HCT116 (cell line): Measurements from ENCODE around the gene BRINP2. TPM values are rescaled to one million over a fixed set of nuclear protein-coding genes. Genes with fewer than 3 reads are reported as not detected.

Experiments used
- ATAC-seq: fragments of 200-7000 bp; cut with Tn5 transposase; 2 replicates; pipeline ENCODE4 v1.9.1; 2020; ENCODE audit warnings: mild to moderate bottlenecking, moderate library complexity
- BruUV-seq: library from RNA; stranded (reverse); fragments of 400-500 nt; replicated peaks from 2 replicates; lab custom pipeline; 2021; lab: Mats Ljungman, UMichigan
- CTCF ChIA-PET: fragments of 300-600 bp; sonication (Branson Sonifier 250); formaldehyde crosslinking; loops from one replicate; lab custom pipeline; 2021; ENCODE audit warnings: antibody characterized with exemption; lab: Charles Lee
- POLR2A ChIA-PET: fragments of 300-600, 350-600 bp; sonication (Branson Sonifier 250); formaldehyde crosslinking; loops from one replicate; lab custom pipeline; 2021; ENCODE audit warnings: antibody characterized with exemption; lab: Charles Lee
- RAD21 ChIA-PET, 2 experiments: fragments of 300-600 bp; sonication (Branson Sonifier 250); formaldehyde crosslinking; loops; one replicate each; lab custom pipeline; 2023; ENCODE audit warnings: low total read pairs in 2 of 2; ENCODE audit not compliant: uncharacterized antibody in 2 of 2, unreplicated experiment in 2 of 2, low non-redundant PET in 1 of 2; lab: Charles Lee
- DNase-seq: peaks from one replicate; pipeline ENCODE4 v3.0.0-alpha.2; 2010; ENCODE audit warnings: low read depth, low spot score
- H2AFZ ChIP-seq: fragments of 200-600 bp; shearing (Covaris generic), sonication (generic); 2 replicates; pipeline ENCODE4 v1.6.1; 2017; ENCODE audit warnings: low read depth, mixed run types, mixed read lengths, antibody characterized with exemption, low read length; ENCODE audit not compliant: poor library complexity, severe bottlenecking
- H3K27ac ChIP-seq: 2 replicates; pipeline ENCODE4 v1.5.1; 2012; ENCODE audit warnings: low read depth, low read length
- H3K27me3 ChIP-seq: fragments of 200-600 bp; sonication (generic); 2 replicates; pipeline ENCODE4 v1.6.1; 2016; ENCODE audit warnings: mixed run types, low read length, mixed read lengths; ENCODE audit not compliant: insufficient read depth
- H3K36me3 ChIP-seq, 2 experiments: fragments of 200-500 bp in 1 of 2; fragments of 200-600 bp in 1 of 2; sonication (Bioruptor generic) in 1 of 2; sonication (generic) in 1 of 2; 2 replicates each; pipeline versions ENCODE4 v1.5.1 to v1.6.1; 2014 to 2016; ENCODE audit warnings: low read length in 2 of 2, inconsistent platforms in 1 of 2, mixed read lengths in 1 of 2, mixed run types in 1 of 2; ENCODE audit not compliant: insufficient read depth in 2 of 2, control insufficient read depth in 1 of 2
- H3K4me1 ChIP-seq, 2 experiments: fragments of 200-600 bp in 1 of 2; sonication (generic) in 1 of 2; 2 replicates each; pipeline versions ENCODE4 v1.5.1 to v1.6.1; 2012 to 2017; ENCODE audit warnings: low read length in 2 of 2, inconsistent platforms in 1 of 2, mild to moderate bottlenecking in 1 of 2, mixed read lengths in 1 of 2, mixed run types in 1 of 2, moderate library complexity in 1 of 2; ENCODE audit not compliant: insufficient read depth in 2 of 2, control insufficient read depth in 1 of 2
- H3K4me2 ChIP-seq: fragments of 200-600 bp; sonication (generic); 2 replicates; pipeline ENCODE4 v1.6.1; 2017; ENCODE audit warnings: mixed run types, low read length, mixed read lengths
- H3K4me3 ChIP-seq, 2 experiments: fragments of 200-600 bp in 1 of 2; sonication (generic) in 1 of 2; replicated peaks in 1 of 2; 2 replicates each; pipeline ENCODE4 v1.5.1; 2011 to 2016; ENCODE audit warnings: low read length in 2 of 2, control low read depth in 1 of 2, low read depth in 1 of 2, mild to moderate bottlenecking in 1 of 2, mixed read lengths in 1 of 2, mixed run types in 1 of 2
- H3K79me2 ChIP-seq: fragments of 200-600 bp; sonication (generic); 2 replicates; pipeline ENCODE4 v1.6.1; 2017; ENCODE audit warnings: mild to moderate bottlenecking, mixed run types, low read length, moderate library complexity, mixed read lengths; ENCODE audit not compliant: insufficient read depth
- H3K9ac ChIP-seq: fragments of 200-600 bp; sonication (generic); 2 replicates; pipeline ENCODE4 v1.6.1; 2016; ENCODE audit warnings: low read length, mixed read lengths
- H3K9me2 ChIP-seq: fragments of 200-600 bp; sonication (generic), shearing (Covaris generic); 2 replicates; pipeline ENCODE4 v1.6.1; 2017; ENCODE audit warnings: mixed run types, mild to moderate bottlenecking, moderate library complexity; ENCODE audit not compliant: insufficient read depth
- H3K9me3 ChIP-seq, 2 experiments: fragments of 200-500 bp in 1 of 2; fragments of 200-600 bp in 1 of 2; sonication (Bioruptor generic) in 1 of 2; sonication (generic) in 1 of 2; 2 replicates each; pipeline ENCODE4 v1.6.1; 2014 to 2017; ENCODE audit warnings: low read length in 2 of 2, mixed read lengths in 2 of 2, inconsistent platforms in 1 of 2, low read depth in 1 of 2, mild to moderate bottlenecking in 1 of 2, mixed run types in 1 of 2, moderate library complexity in 1 of 2; ENCODE audit not compliant: control insufficient read depth in 1 of 2, insufficient read depth in 1 of 2
- H4K20me1 ChIP-seq: fragments of 200-600 bp; sonication (generic), shearing (Covaris generic); 2 replicates; pipeline ENCODE4 v1.6.1; 2017; ENCODE audit warnings: mixed run types, mild to moderate bottlenecking, moderate library complexity; ENCODE audit not compliant: insufficient read depth
- CTCF ChIP-seq, 3 experiments: fragments of 200-600 bp in 1 of 3; sonication (generic) in 1 of 3; IDR thresholded peaks in 2 of 3; conservative IDR thresholded peaks in 1 of 3; 2 replicates each; pipeline ENCODE4 v1.5.1; 2012 to 2017; ENCODE audit warnings: low read depth in 2 of 3, low read length in 2 of 3, antibody characterized with exemption in 1 of 3, borderline replicate concordance in 1 of 3, control low read depth in 1 of 3, mild to moderate bottlenecking in 1 of 3, mixed read lengths in 1 of 3, mixed run types in 1 of 3, moderate library complexity in 1 of 3; ENCODE audit not compliant: insufficient read depth in 1 of 3
- EGR1 ChIP-seq: IDR thresholded peaks from 2 replicates; pipeline ENCODE4 v1.6.1; 2012; ENCODE audit warnings: low read depth
- EZH2 ChIP-seq: fragments of 200-600 bp; sonication (generic); IDR thresholded peaks from 2 replicates; pipeline ENCODE4 v1.6.1; 2017; ENCODE audit warnings: antibody characterized with exemption, mixed run types
- JUND ChIP-seq: IDR thresholded peaks from 2 replicates; pipeline ENCODE4 v1.6.1; 2012
- MAX ChIP-seq: IDR thresholded peaks from 2 replicates; pipeline ENCODE4 v1.6.1; 2012
- RAD21 ChIP-seq: IDR thresholded peaks from 2 replicates; pipeline ENCODE4 v1.6.1; 2012; ENCODE audit warnings: low read depth, mild to moderate bottlenecking
- REST ChIP-seq: IDR thresholded peaks from 2 replicates; pipeline ENCODE4 v1.6.1; 2012; ENCODE audit warnings: low read depth
- SIN3A ChIP-seq: IDR thresholded peaks from 2 replicates; pipeline ENCODE4 v1.6.1; 2012; ENCODE audit warnings: low read depth
- SRF ChIP-seq: IDR thresholded peaks from 2 replicates; pipeline ENCODE4 v1.6.1; 2012; ENCODE audit warnings: low read depth
- TCF7L2 ChIP-seq: IDR thresholded peaks from 2 replicates; pipeline ENCODE4 v1.7.0; 2011; ENCODE audit warnings: borderline replicate concordance, inconsistent platforms; ENCODE audit not compliant: insufficient read depth, insufficient read length; ENCODE audit errors: extremely low read depth
- YY1 ChIP-seq: IDR thresholded peaks from 2 replicates; pipeline ENCODE4 v1.6.1; 2011; ENCODE audit warnings: low read length, low read depth, moderate library complexity, mild to moderate bottlenecking; ENCODE audit not compliant: insufficient replicate concordance; ENCODE audit errors: extremely low read depth
- ZFX ChIP-seq: fragments of 450-650 bp; IDR thresholded peaks from 2 replicates; pipeline ENCODE4 v1.6.1; 2017
- ZNF274 ChIP-seq: fragments of 200-500 bp; sonication (Bioruptor generic); IDR thresholded peaks from 2 replicates; pipeline ENCODE4 v1.6.1; 2014; ENCODE audit warnings: mild to moderate bottlenecking, low read depth, low read length, inconsistent platforms
- intact Hi-C: fragments of 100-400 bp; cut with micrococcal nuclease; formaldehyde crosslinking; loops from 2 replicates; pipeline ENCODE4 v1.10.0; 2022
- total RNA-seq: library from RNA; stranded (reverse); gene quantifications from one replicate; pipeline ENCODE4 v1.2.1, GENCODE V29; 2021; ENCODE audit not compliant: unreplicated experiment

The BRINP2 gene
- total RNA-seq, 1 experiment from 2014 or later: not detected

GRCh38 chr1:177229781-177230180 lies 59.0 kb downstream of the BRINP2 start (continued):
- TF ChIP-seq ZNF274 (no peak), ZFX (no peak), RAD21 (no peak), TCF7L2 (no peak), JUND (no peak), SIN3A (no peak)

GRCh38 chr1:177230228-177231016 lies 59.7 kb downstream of the BRINP2 start:
- no peaks in the 10 kb centered on the region for H3K27me3 ChIP-seq
- RAD21 ChIA-PET: no interaction called here
- POLR2A ChIA-PET: no interaction called here
- BruUV-seq: no TSS peak
- no peak overlapping the region for H3K4me2 ChIP-seq
- TF ChIP-seq JUND (no peak), SIN3A (no peak), EGR1 (no peak), YY1 (no peak), ZFX (no peak)
- H3K9me2 ChIP-seq: no peaks in the 10 kb centered on the region
- H3K4me1 ChIP-seq: no peaks in the 10 kb centered on the region
- H3K4me3 ChIP-seq: no peak overlapping the region
- H3K9ac ChIP-seq: no peak overlapping the region
- no peak for ATAC-seq
- no peaks in the 10 kb centered on the region for H3K79me2 ChIP-seq
- no peaks in the 10 kb centered on the region for H4K20me1 ChIP-seq
- DNase-seq: no peak
- no peak overlapping the region for H2AFZ ChIP-seq
- CTCF ChIA-PET: no interaction called here
- no peaks in the 10 kb centered on the region for H3K9me3 ChIP-seq
- intact Hi-C loops: no loop called here
- H3K27ac ChIP-seq: no peak overlapping the region
- H3K36me3 ChIP-seq: no peaks in the 10 kb centered on the region

GRCh38 chr1:177235350-177235749 lies 64.6 kb downstream of the BRINP2 start:
- POLR2A ChIA-PET: no interaction called here
- TF ChIP-seq EZH2 (no peak), MAX (no peak), SIN3A (no peak), SRF (no peak), REST (no peak), CTCF (IDR thresholded peaks at IDR 0.05 in 2 of 3, conservative IDR thresholded peaks at IDR 0.05 in 1 of 3; ENCODE audit: borderline replicate concordance in 1 of 3, insufficient read depth in 1 of 3, low read depth in 2 of 3, low read length in 2 of 3) (no peak)

More at GRCh38 chr1:177235350-177235749, 64.6 kb downstream of the BRINP2 start:
- ATAC-seq (no peak), DNase-seq (no peak)
- Histone ChIP-seq H3K36me3 (no peaks in the 10 kb centered on the region), H3K9me2 (no peaks in the 10 kb centered on the region), H3K9me3 (no peaks in the 10 kb centered on the region), H3K27me3 (no peaks in the 10 kb centered on the region), H2AFZ (no peak overlapping the region), H3K4me2 (no peak overlapping the region), H4K20me1 (no peaks in the 10 kb centered on the region), H3K79me2 (no peaks in the 10 kb centered on the region), H3K27ac (no peak overlapping the region), H3K4me1 (no peaks in the 10 kb centered on the region), H3K4me3 (no peak overlapping the region), H3K9ac (no peak overlapping the region)
- intact Hi-C loops: no loop called here
- ChIA-PET CTCF (no interaction called here), RAD21 (no interaction called here)
- no TSS peak for BruUV-seq
